22Rv1 (cell line): ENCODE measurements around the gene SMAD9.

Source experiments
- H3K27ac ChIP-seq: fragments of 450-650 bp; 2 replicates; pipeline ENCODE4 v1.5.1; 2017
- ZFX ChIP-seq: fragments of 450-650 bp; IDR thresholded peaks from 2 replicates; pipeline ENCODE4 v1.6.1; 2017; ENCODE audit warnings: antibody characterized with exemption, borderline replicate concordance
- TF ChIP-seq, protein P1 (sequence below): fragments of 450-650 bp; IDR thresholded peaks from 2 replicates; pipeline ENCODE4 v1.5.1; 2017; ENCODE audit warnings: mild to moderate bottlenecking

The SMAD9 gene

GRCh38 chr13:36801035-36801434, 119.0 kb downstream of the SMAD9 start:
- no peak for TF ChIP-seq ZFX
- TF ChIP-seq, protein P1, sequence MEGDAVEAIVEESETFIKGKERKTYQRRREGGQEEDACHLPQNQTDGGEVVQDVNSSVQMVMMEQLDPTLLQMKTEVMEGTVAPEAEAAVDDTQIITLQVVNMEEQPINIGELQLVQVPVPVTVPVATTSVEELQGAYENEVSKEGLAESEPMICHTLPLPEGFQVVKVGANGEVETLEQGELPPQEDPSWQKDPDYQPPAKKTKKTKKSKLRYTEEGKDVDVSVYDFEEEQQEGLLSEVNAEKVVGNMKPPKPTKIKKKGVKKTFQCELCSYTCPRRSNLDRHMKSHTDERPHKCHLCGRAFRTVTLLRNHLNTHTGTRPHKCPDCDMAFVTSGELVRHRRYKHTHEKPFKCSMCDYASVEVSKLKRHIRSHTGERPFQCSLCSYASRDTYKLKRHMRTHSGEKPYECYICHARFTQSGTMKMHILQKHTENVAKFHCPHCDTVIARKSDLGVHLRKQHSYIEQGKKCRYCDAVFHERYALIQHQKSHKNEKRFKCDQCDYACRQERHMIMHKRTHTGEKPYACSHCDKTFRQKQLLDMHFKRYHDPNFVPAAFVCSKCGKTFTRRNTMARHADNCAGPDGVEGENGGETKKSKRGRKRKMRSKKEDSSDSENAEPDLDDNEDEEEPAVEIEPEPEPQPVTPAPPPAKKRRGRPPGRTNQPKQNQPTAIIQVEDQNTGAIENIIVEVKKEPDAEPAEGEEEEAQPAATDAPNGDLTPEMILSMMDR, result no peak
- no peak overlapping the region for H3K27ac ChIP-seq

DNA sequence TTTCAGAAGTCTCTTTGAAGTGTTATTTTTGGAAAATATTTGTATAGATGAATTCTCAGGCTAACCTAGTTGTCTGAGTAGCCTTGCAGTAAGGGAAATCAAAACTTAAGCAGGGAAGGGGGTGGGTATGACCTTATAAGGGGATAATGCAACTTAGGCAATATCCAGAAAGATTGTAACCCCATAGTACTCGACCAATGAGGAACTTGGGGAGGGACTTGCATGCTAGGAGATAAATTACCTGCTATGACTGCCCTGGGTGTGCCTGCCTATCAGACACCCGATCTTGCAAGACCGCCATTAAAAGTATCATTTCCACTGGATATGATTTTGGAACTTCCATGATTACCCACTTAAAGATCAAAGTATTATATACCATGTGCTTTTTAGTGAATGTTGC, 124.0 kb downstream of the SMAD9 start:
- TF ChIP-seq, protein P1, result no peak
- no peak for TF ChIP-seq ZFX
- H3K27ac ChIP-seq, result no peak overlapping the region

DNA sequence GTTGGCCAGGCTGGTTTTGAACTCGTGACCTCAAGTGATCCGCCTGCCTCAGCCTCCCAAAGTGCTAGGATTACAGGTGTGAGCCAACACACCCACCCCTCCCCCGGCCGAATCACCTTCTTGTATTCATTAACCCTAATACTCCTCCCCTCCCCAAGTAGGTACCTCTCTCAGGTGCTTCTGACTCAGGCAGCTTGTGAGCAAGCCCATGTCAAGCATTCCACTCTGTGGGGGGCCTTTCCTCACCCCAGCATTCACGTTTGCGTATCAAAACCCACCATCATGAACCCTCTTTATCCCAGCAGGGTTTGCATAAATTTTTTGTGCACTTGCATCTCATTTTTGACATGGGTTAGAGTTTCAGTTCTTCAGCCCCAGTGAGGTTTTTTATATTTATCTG, 124.6 kb downstream of the SMAD9 start:
- TF ChIP-seq, protein P1, result no peak
- TF ChIP-seq ZFX, result no peak
- H3K27ac ChIP-seq, result no peak overlapping the region
